ENCODE data around the gene TEX11.
"Not testable (repeated sequence)": the region's sequence is repeated elsewhere in the genome, so short reads cannot be mapped to it uniquely, and the experiment has no call there.

TEX11 gene

GRCh38 chrX:70844081-70844480 is 64.4 kb downstream of the TEX11 start:
- not testable (repeated sequence) for H3K4me1 ChIP-seq (ENCODE audit: control insufficient read depth, insufficient read depth, low read length); H3K9me3 ChIP-seq (ENCODE audit: control insufficient read depth, insufficient read depth, low read depth, low read length); H3K4me3 ChIP-seq (ENCODE audit: low read depth, low read length); H3K27ac ChIP-seq (ENCODE audit: low read depth, low read length); H3K9ac ChIP-seq (ENCODE audit: low read length); H3K27me3 ChIP-seq (ENCODE audit: control insufficient read depth, insufficient read depth, low read length); H3K36me3 ChIP-seq (ENCODE audit: control insufficient read depth, insufficient read depth, low read length)

DNA sequence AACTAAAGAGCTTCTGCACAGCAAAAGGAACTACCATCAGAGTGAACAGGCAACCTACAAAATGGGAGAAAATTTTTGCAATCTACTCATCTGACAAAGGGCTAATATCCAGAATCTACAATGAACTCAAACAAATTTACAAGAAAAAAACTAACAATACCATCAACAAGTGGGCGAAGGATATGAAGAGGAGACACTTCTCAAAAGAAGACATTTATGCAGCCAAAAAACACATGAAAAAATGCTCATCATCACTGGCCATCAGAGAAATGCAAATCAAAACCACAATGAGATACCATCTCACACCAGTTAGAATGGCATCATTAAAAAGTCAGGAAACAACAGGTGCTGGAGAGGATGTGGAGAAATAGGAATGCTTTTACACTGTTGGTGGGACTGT is 64.9 kb downstream of the TEX11 start:
- not testable (repeated sequence) for H3K27ac ChIP-seq (ENCODE audit: low read depth, low read length); H3K9me3 ChIP-seq (ENCODE audit: control insufficient read depth, insufficient read depth, low read depth, low read length); H3K36me3 ChIP-seq (ENCODE audit: control insufficient read depth, insufficient read depth, low read length); H3K9ac ChIP-seq (ENCODE audit: low read length); H3K4me1 ChIP-seq (ENCODE audit: control insufficient read depth, insufficient read depth, low read length); H3K4me3 ChIP-seq (ENCODE audit: low read depth, low read length); H3K27me3 ChIP-seq (ENCODE audit: control insufficient read depth, insufficient read depth, low read length)

GRCh38 chrX:70834589-70834988 is 73.9 kb downstream of the TEX11 start:
- no peaks in the 10 kb centered on the region for H3K4me1 ChIP-seq (ENCODE audit: control insufficient read depth, insufficient read depth, low read length)
- no peaks in the 10 kb centered on the region for H3K36me3 ChIP-seq (ENCODE audit: control insufficient read depth, insufficient read depth, low read length)
- H3K27ac ChIP-seq (ENCODE audit: low read depth, low read length), result no peak overlapping the region
- H3K9me3 ChIP-seq (ENCODE audit: control insufficient read depth, insufficient read depth, low read depth, low read length), result peaks cover 6% of the 10 kb centered on the region; the same call in 1 of the 2 replicates
- no peaks in the 10 kb centered on the region for H3K27me3 ChIP-seq (ENCODE audit: control insufficient read depth, insufficient read depth, low read length)
- no peak overlapping the region for H3K9ac ChIP-seq (ENCODE audit: low read length)
- H3K4me3 ChIP-seq (ENCODE audit: low read depth, low read length), result no peak overlapping the region

DNA sequence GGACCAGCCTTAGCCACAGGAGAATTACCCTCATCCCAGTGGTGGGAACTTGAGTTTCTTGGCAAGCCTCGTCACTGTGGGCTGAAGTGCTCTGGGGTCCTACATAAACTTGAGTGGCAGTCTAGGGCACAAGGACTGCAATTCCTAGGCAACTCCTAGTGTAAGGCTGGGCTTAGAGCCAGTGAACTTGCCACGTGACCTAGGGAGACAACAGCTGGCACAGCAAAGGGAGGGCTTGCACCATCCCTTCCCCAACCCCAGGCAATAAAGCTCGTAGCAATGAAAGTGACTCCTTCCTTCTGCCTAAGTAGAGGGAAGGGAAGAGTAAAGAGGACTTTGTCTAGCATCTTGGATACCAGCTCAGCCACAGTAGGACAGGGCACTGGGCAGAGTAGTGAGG is 81.8 kb downstream of the TEX11 start:
- H3K4me3 ChIP-seq (ENCODE audit: low read depth, low read length), result no peak overlapping the region
- peaks cover 3% of the 10 kb centered on the region; the same call in 1 of the 2 replicates for H3K9me3 ChIP-seq (ENCODE audit: control insufficient read depth, insufficient read depth, low read depth, low read length)
- no peak overlapping the region for H3K27ac ChIP-seq (ENCODE audit: low read depth, low read length)
- H3K27me3 ChIP-seq (ENCODE audit: control insufficient read depth, insufficient read depth, low read length), result no peaks in the 10 kb centered on the region
- H3K4me1 ChIP-seq (ENCODE audit: control insufficient read depth, insufficient read depth, low read length), result peaks cover 9% of the 10 kb centered on the region
- no peak overlapping the region for H3K9ac ChIP-seq (ENCODE audit: low read length)
- no peaks in the 10 kb centered on the region for H3K36me3 ChIP-seq (ENCODE audit: control insufficient read depth, insufficient read depth, low read length)

DNA sequence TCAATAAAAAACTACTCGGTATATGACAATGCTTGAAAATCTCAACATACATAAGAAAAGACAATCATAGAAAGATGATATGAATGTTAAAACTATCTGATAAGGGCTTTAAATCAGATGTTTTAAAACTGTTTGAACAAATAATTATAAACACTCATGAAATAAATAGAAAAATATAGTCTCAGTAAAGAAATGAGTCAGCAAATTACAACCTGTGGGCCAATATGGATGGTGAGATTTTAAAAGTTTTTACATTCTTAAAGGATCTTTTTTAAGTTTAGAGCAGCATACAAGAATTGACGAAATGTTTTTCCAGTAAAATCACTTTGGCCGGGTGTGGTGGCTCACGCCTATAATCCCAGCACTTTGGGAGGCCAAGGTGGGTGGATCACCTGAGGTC is 83.1 kb downstream of the TEX11 start:
- H3K36me3 ChIP-seq (ENCODE audit: control insufficient read depth, insufficient read depth, low read length), result no peaks in the 10 kb centered on the region
- no peaks in the 10 kb centered on the region for H3K27me3 ChIP-seq (ENCODE audit: control insufficient read depth, insufficient read depth, low read length)
- H3K27ac ChIP-seq (ENCODE audit: low read depth, low read length), result no peak overlapping the region
- no peak overlapping the region for H3K4me3 ChIP-seq (ENCODE audit: low read depth, low read length)
- peaks cover 12% of the 10 kb centered on the region for H3K9me3 ChIP-seq (ENCODE audit: control insufficient read depth, insufficient read depth, low read depth, low read length)
- peaks cover 9% of the 10 kb centered on the region for H3K4me1 ChIP-seq (ENCODE audit: control insufficient read depth, insufficient read depth, low read length)
- H3K9ac ChIP-seq (ENCODE audit: low read length), result no peak overlapping the region

- no peaks in the 10 kb centered on the region for H3K27me3 ChIP-seq (ENCODE audit: control insufficient read depth, insufficient read depth, low read length)
- H3K4me1 ChIP-seq (ENCODE audit: control insufficient read depth, insufficient read depth, low read length), result no peaks in the 10 kb centered on the region
- no peaks in the 10 kb centered on the region for H3K36me3 ChIP-seq (ENCODE audit: control insufficient read depth, insufficient read depth, low read length)
- no peak overlapping the region for H3K27ac ChIP-seq (ENCODE audit: low read depth, low read length)
- H3K9ac ChIP-seq (ENCODE audit: low read length), result no peak overlapping the region
- H3K9me3 ChIP-seq (ENCODE audit: control insufficient read depth, insufficient read depth, low read depth, low read length), result 0 out of 2 replicates have a peak, but pooled peaks cover 2% of the 10 kb centered on the region
- no peak overlapping the region for H3K4me3 ChIP-seq (ENCODE audit: low read depth, low read length)
Measured at GRCh38 chrX:70808942-70809940, 99.3 kb downstream of the TEX11 start.

DNA sequence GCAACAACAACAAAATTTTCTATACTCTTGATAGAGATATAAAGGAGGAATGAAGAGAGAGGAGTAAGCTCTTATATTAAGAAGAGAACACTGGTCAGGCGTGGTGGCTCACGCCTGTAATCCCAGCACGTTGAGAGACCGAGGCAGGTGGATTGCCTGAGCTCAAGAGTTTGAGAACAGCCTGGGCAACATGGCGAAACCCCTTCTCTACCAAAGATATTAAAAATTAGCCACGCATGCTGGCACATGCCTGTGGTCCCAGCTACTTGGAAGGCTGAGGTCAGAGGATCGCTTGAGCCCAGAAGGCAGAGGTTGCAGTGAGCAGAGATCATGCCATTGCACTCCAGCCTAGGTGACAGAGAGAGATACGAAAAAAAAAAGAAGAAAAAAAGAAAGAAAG is 102.4 kb downstream of the TEX11 start:
- Histone ChIP-seq H3K4me3 (ENCODE audit: low read depth, low read length) (no peak overlapping the region), H3K27ac (ENCODE audit: low read depth, low read length) (no peak overlapping the region), H3K4me1 (ENCODE audit: control insufficient read depth, insufficient read depth, low read length) (no peaks in the 10 kb centered on the region), H3K27me3 (ENCODE audit: control insufficient read depth, insufficient read depth, low read length) (no peaks in the 10 kb centered on the region), H3K36me3 (ENCODE audit: control insufficient read depth, insufficient read depth, low read length) (no peaks in the 10 kb centered on the region), H3K9ac (ENCODE audit: low read length) (no peak overlapping the region), H3K9me3 (ENCODE audit: control insufficient read depth, insufficient read depth, low read depth, low read length) (no peaks in the 10 kb centered on the region)

- H3K36me3 ChIP-seq (ENCODE audit: control insufficient read depth, insufficient read depth, low read length); H3K27me3 ChIP-seq (ENCODE audit: control insufficient read depth, insufficient read depth, low read length); H3K4me1 ChIP-seq (ENCODE audit: control insufficient read depth, insufficient read depth, low read length); H3K9me3 ChIP-seq (ENCODE audit: control insufficient read depth, insufficient read depth, low read depth, low read length); H3K4me3 ChIP-seq (ENCODE audit: low read depth, low read length); H3K9ac ChIP-seq (ENCODE audit: low read length); H3K27ac ChIP-seq (ENCODE audit: low read depth, low read length): not testable (repeated sequence)
Measured at GRCh38 chrX:70796742-70797141, 111.8 kb downstream of the TEX11 start.

GRCh38 chrX:70774223-70774622 is 134.3 kb downstream of the TEX11 start:
- H3K4me3 ChIP-seq (ENCODE audit: low read depth, low read length), result no peak overlapping the region
- H3K9me3 ChIP-seq (ENCODE audit: control insufficient read depth, insufficient read depth, low read depth, low read length), result peaks cover 18% of the 10 kb centered on the region
- H3K9ac ChIP-seq (ENCODE audit: low read length), result no peak overlapping the region
- no peaks in the 10 kb centered on the region for H3K4me1 ChIP-seq (ENCODE audit: control insufficient read depth, insufficient read depth, low read length)
- no peaks in the 10 kb centered on the region for H3K27me3 ChIP-seq (ENCODE audit: control insufficient read depth, insufficient read depth, low read length)
- H3K36me3 ChIP-seq (ENCODE audit: control insufficient read depth, insufficient read depth, low read length), result no peaks in the 10 kb centered on the region
- no peak overlapping the region for H3K27ac ChIP-seq (ENCODE audit: low read depth, low read length)

DNA sequence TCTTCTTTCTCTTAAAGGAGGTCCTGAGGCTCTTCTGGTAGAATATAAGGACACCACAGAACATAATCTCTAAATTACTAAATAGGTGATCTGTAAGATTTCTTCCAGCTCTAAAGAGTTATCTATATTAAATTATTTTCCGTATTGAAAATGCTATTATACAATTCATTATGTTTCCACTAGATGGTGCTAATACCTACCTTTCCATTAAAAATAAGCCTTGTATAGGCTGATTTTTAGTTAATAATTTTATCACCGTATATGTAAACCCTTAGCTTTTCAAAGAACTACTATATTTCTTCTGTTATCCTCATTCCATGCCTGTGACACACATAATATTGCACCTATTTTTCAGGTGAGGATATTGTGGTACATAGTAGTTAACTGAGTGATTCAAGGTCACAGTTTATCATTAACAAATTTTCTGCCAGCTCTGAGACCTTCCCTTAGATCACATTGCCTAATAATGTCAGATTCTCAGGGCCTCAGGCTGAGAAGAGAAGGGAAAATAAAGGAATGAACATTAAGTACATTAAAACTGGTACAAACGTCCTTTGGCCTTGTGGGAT is 138.8 kb downstream of the TEX11 start:
- H3K27me3 ChIP-seq (ENCODE audit: control insufficient read depth, insufficient read depth, low read length), result no peaks in the 10 kb centered on the region
- H3K27ac ChIP-seq (ENCODE audit: low read depth, low read length), result no peak overlapping the region
- H3K4me1 ChIP-seq (ENCODE audit: control insufficient read depth, insufficient read depth, low read length), result no peaks in the 10 kb centered on the region

GRCh38 chrX:70762285-70762684 is 146.2 kb downstream of the TEX11 start:
- Histone ChIP-seq H3K27ac (ENCODE audit: low read depth, low read length) (no peak overlapping the region), H3K9ac (ENCODE audit: low read length) (no peak overlapping the region), H3K36me3 (ENCODE audit: control insufficient read depth, insufficient read depth, low read length) (no peaks in the 10 kb centered on the region), H3K9me3 (ENCODE audit: control insufficient read depth, insufficient read depth, low read depth, low read length) (peaks cover 3% of the 10 kb centered on the region), H3K4me3 (ENCODE audit: low read depth, low read length) (no peak overlapping the region), H3K27me3 (ENCODE audit: control insufficient read depth, insufficient read depth, low read length) (no peaks in the 10 kb centered on the region), H3K4me1 (ENCODE audit: control insufficient read depth, insufficient read depth, low read length) (no peaks in the 10 kb centered on the region)

More for the DNA sequence above, 138.8 kb downstream of the TEX11 start:
- Histone ChIP-seq H3K4me3 (ENCODE audit: low read depth, low read length) (no peak overlapping the region), H3K9ac (ENCODE audit: low read length) (no peak overlapping the region), H3K9me3 (ENCODE audit: control insufficient read depth, insufficient read depth, low read depth, low read length) (peaks cover 21% of the 10 kb centered on the region), H3K36me3 (ENCODE audit: control insufficient read depth, insufficient read depth, low read length) (no peaks in the 10 kb centered on the region)

Data from HUES6 (cell line).